Stimulated activated naive B cell treated with anti-CD40 and anti-IgM and Interleukin-4, amounts not matched to agents 10 μg/mL and 1 μg/mL and 100 μg/mL, for 72 hours (primary cell): Measurements from ENCODE around the gene NOXA1.
"Not testable (repeated sequence)": the region's sequence is repeated elsewhere in the genome, so short reads cannot be mapped to it uniquely, and the experiment has no call there.

Experiments used
- ATAC-seq, 2 donors: fragments of 150-1000 bp; cut with Tn5 transposase; replicated peaks; 2 replicates each; pipeline ENCODE4 v1.10.0; 2021; ENCODE audit warnings: moderate library complexity in 1 of 2
- DNase-seq: peaks from one replicate; pipeline ENCODE4 v3.0.0; 2021
- H3K27ac Mint-ChIP-seq: one replicate; pipeline ENCODE4 v1.8.0; 2022; ENCODE audit warnings: mild to moderate bottlenecking, mixed read lengths
- H3K27me3 Mint-ChIP-seq, 2 donors: one replicate each; pipeline ENCODE4 v1.8.0; 2022; ENCODE audit warnings: mixed read lengths in 2 of 2
- H3K36me3 Mint-ChIP-seq, 2 donors: one replicate each; pipeline ENCODE4 v1.8.0; 2022; ENCODE audit warnings: mixed read lengths in 2 of 2, mild to moderate bottlenecking in 1 of 2
- H3K4me1 Mint-ChIP-seq, 2 donors: one replicate each; pipeline ENCODE4 v1.8.0; 2022; ENCODE audit warnings: mixed read lengths in 2 of 2, mild to moderate bottlenecking in 1 of 2
- H3K4me3 Mint-ChIP-seq, 2 donors: one replicate each; pipeline ENCODE4 v1.8.0; 2022; ENCODE audit warnings: mild to moderate bottlenecking in 2 of 2, mixed read lengths in 2 of 2, moderate library complexity in 1 of 2
- H3K9me3 Mint-ChIP-seq, 2 donors: one replicate each; pipeline ENCODE4 v1.8.0; 2022; ENCODE audit warnings: mixed read lengths in 2 of 2, mild to moderate bottlenecking in 1 of 2

Gene NOXA1

DNA sequence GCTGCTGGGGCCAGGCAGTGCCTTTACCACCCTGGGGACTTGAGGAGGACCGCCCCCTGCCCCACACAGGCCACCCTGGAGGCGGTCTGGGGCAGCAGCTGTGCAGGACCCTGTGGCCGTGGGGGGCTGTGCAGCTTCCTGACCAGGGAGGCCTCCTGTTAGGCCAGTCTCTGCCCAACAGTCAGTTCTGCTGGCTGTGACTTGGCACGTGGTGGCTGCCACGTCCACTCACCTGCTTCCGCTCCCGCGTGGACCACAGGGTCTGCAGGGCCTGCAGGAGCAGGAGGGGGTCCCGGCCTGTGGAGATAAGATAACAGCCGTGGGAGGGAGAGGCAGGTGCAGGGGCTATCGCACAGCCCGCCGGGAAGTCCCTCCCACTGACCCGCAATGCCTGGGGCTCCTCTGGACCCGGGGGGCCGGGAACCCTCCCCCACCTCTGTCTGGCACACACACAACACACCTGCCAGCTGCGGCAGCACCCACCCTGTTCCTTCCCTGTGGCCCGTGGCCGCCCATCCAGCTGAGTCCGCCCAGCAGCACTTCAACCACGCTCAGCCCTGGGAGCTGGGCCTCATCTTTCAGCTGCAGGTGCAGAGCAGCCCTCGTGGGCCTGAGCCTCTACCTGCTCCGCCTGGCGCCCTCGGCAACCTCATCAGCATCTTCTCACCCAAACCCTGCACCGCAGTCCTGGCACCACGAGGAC is 40.0 kb upstream of the NOXA1 start:
- ATAC-seq = no peak
- no peaks in the 10 kb centered on the region for H3K9me3 Mint-ChIP-seq
- no peaks in the 10 kb centered on the region for H3K27me3 Mint-ChIP-seq
- no peak overlapping the region for H3K4me3 Mint-ChIP-seq
- DNase-seq = no peak
- no peak overlapping the region for H3K27ac Mint-ChIP-seq
- H3K36me3 Mint-ChIP-seq = peaks cover 1 to 5% of the 10 kb centered on the region in 2 donors
- H3K4me1 Mint-ChIP-seq = peaks cover 4 to 6% of the 10 kb centered on the region in 2 donors

DNA sequence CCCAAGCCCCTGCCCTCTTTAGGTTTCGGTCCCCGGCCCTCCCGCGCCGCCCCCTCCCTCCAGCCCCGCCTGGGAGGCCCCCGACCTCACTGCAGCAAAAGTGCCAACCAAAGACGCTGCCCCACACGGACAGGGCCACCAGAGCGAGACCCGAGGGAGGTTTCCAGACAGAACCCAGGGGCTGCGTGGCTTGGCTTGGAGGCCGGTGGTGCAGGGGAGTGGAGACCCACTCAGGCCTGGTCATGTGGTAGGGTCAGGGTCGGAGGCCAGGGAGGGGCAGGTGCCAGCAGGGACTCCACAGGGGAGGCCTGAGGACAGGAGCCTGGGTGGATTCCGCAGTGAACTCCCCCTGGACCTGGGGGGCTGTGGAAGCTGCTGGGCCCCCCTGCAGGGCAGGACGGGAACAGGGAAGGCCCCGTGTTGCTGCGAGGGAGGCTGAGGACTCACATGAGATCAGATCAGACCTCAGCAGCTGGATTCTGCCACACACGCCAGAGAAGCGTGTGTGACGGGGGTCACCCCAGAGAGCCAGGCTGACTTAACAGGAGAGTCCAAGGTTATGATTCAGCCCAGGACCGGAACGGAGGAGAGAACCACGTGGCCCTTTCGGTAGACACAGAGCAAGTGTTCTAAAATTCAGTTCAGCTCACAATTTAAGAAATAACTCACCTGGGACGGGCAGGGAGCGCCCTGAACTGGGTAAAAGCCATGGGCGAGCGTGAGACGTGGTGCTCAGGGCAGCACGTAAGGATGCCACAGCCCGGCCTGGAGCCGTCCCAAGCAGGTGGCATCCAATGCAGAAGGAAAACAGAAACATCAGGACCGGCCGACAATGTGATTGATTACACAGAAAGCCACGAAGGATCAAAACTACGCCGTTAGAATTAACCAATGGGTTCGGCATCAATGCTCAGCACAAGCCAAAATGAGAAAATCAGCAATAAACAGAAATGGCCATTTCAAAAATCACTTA is 39.1 kb upstream of the NOXA1 start:
- Mint-ChIP-seq H3K4me3 (no peak overlapping the region), H3K27ac (no peak overlapping the region), H3K9me3 (no peaks in the 10 kb centered on the region), H3K27me3 (no peaks in the 10 kb centered on the region), H3K36me3 (peaks cover 0 to 3% of the 10 kb centered on the region in 2 donors), H3K4me1 (peaks cover 4 to 6% of the 10 kb centered on the region in 2 donors)
- ATAC-seq (no peak), DNase-seq (no peak)

DNA sequence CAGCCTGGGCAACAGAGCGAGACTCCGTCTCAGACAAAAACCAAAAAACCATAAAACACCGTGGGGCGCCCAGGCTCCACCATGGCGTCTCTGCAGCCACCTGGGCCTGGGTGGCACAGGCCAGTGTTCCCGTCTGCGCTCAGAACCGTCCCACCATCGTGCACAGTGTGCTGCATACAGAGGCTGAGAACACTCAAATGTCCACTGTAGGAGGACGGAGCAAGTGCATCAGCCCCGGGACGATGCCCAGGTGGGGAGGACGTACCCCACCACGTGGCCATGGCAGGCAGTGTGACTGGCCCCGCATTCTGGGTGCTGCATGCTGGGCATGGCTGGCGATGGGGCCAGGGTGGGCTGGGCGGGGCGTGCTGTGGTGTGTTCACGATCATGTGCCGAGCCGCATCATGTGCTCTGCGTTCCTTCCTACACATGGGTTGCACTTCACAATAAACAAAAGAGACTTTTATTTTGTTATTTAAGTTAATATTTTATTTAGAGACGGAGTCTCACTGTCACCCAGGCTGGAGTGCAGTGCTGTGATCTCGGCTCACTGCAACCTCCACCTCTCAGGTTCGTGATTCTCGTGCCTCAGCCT is 38.0 kb upstream of the NOXA1 start:
- peaks cover 4 to 6% of the 10 kb centered on the region in 2 donors for H3K4me1 Mint-ChIP-seq
- no peaks in the 10 kb centered on the region for H3K9me3 Mint-ChIP-seq
- ATAC-seq (no peak), DNase-seq (no peak)
- no peak overlapping the region for H3K4me3 Mint-ChIP-seq
- peaks cover 5% of the 10 kb centered on the region in 2 donors for H3K36me3 Mint-ChIP-seq
- H3K27me3 Mint-ChIP-seq = no peaks in the 10 kb centered on the region
- H3K27ac Mint-ChIP-seq = no peak overlapping the region

GRCh38 chr9:137386507-137387113 is 36.6 kb upstream of the NOXA1 start:
- H3K27me3 Mint-ChIP-seq, H3K4me3 Mint-ChIP-seq, H3K4me1 Mint-ChIP-seq, ATAC-seq, H3K27ac Mint-ChIP-seq, DNase-seq, H3K36me3 Mint-ChIP-seq, H3K9me3 Mint-ChIP-seq: not testable (repeated sequence)

DNA sequence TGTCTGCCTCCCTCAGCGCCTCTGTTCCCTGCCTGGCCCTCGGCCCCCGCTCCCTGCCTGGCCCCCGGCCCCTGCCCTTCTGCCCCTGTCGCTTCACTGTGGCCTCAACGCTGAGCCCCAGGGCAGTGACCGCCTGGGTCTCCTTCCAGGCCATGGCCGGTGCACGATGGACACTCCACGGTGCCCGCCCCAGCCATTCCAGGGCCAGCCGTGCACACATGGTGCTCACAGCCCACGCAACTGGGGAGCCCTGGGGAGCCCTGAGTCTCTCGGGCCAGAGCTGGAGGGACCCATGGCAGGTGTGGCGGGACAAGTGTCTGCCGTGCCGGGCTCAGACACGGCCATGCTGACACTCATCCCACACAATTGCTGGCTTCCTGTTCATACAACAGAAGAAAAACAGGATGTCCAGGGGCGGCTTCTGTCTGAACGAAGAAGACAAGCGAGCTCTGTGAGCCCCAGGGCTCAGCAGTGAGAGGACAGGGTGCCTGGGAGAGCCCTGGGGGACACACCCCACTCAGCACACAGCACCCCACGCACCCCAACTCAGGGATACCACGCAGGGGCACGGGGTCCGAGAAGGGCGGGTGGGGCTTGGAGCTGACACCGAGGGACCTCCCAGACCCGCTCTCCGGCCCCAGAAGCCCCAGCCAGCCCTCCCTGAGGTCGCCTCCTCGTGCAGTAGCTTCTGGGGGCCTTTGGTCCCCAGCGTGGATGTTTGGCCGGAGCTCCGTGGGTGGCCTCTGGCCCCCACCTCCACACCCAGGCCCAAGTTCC is 35.9 kb upstream of the NOXA1 start:
- no peaks in the 10 kb centered on the region for H3K27me3 Mint-ChIP-seq
- H3K4me3 Mint-ChIP-seq = no peak overlapping the region
- H3K36me3 Mint-ChIP-seq = peaks cover 5 to 10% of the 10 kb centered on the region in 2 donors

DNA sequence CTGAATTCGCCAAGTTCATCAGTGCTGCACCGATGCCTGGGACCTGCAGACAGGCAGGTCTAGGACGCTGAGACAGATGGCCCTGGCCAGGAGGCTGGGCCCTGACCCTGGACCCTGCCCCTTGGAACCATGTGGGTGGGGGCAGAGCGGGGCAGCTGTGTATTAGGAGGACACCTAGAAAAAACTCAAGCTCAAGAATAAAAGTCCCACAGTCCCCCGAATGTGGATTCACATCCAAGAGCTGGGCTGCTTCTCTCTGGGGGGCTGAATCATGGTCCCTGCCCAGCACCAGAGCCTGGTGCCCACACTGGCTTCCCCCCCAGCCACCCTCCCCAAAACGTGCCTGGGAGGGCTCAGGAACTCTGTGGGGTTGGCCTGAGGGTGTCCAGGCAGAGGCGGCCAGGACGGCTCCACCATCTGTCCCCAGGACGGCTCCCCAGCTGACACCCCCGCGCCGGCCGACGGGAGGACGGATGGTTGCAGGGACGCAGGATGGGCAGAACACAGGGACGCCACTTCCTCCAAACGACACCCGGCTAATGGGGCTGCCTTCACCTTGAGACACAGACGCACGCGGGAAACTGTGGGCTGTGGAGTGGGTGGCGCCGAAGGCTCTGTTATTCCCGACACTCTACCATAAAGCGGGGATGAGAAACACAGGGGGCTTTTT is 35.2 kb upstream of the NOXA1 start:
- ATAC-seq = no peak
- Mint-ChIP-seq H3K27me3 (no peaks in the 10 kb centered on the region), H3K4me1 (peaks cover 5 to 10% of the 10 kb centered on the region in 2 donors), H3K9me3 (no peaks in the 10 kb centered on the region), H3K27ac (no peak overlapping the region), H3K4me3 (no peak overlapping the region), H3K36me3 (peaks cover 5 to 12% of the 10 kb centered on the region in 2 donors)
- DNase-seq = no peak

More for the DNA sequence above, 35.9 kb upstream of the NOXA1 start:
- no peak overlapping the region for H3K27ac Mint-ChIP-seq
- no peaks in the 10 kb centered on the region for H3K9me3 Mint-ChIP-seq
- ATAC-seq (peak; percentile 62 to 64), DNase-seq (no peak)
- H3K4me1 Mint-ChIP-seq = peaks cover 5 to 10% of the 10 kb centered on the region in 2 donors

- Mint-ChIP-seq H3K27ac (no peak overlapping the region), H3K4me3 (no peak overlapping the region), H3K36me3 (peaks cover 5 to 10% of the 10 kb centered on the region in 2 donors), H3K9me3 (no peaks in the 10 kb centered on the region), H3K27me3 (no peaks in the 10 kb centered on the region), H3K4me1 (peaks cover 3 to 10% of the 10 kb centered on the region in 2 donors)
- ATAC-seq = no peak
- no peak for DNase-seq
Observed at GRCh38 chr9:137388589-137389427, 34.4 kb upstream of the NOXA1 start.

GRCh38 chr9:137389428-137389746 is 33.8 kb upstream of the NOXA1 start:
- Mint-ChIP-seq H3K9me3 (no peaks in the 10 kb centered on the region), H3K27me3 (no peaks in the 10 kb centered on the region), H3K4me1 (peaks cover 3 to 10% of the 10 kb centered on the region in 2 donors), H3K36me3 (peaks cover 5 to 10% of the 10 kb centered on the region in 2 donors), H3K4me3 (no peak overlapping the region), H3K27ac (no peak overlapping the region)
- no peak for ATAC-seq
- DNase-seq = no peak

DNA sequence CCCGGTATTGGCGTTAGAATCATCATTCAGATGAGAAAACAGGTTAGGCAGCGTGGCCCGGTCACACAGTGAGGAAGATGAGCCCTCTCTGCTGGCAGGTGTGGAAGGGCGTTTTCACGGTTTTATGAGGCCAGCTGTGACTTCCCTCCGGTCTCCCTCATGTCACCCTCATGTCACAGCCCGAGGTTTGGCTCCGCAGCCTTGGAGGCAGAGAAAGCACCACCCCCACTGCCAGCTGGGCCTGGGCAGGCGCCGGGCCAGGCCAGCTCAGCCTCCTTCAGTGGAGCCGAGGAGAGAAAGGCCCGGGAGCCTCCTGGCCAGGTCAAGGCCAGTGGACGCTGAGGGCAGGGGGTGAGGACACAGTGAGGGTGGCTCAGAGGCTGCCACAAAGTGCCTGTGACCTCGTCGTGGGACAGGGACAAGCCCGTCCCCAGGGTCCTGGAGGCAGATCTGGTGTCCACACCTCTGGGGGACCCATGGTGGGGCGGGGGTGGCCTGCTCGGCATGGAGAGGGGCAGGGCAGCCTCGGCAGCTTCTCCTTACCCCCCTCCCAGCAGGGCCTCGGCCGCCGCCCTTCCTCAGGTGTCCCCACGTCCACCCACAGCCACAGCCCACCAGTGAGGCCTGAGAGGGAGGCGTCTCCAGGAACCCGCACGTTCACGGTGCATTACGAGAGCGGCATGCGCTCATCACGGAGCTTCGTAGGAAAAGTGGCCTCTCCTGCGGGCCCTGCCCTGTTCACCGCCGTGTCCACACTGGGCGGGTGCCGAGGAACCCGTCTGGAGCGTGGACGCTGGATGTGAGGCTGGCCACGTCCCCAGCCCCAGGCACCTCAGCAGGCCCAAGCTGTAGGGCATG is 32.4 kb upstream of the NOXA1 start:
- Mint-ChIP-seq H3K36me3 (peaks cover 5 to 10% of the 10 kb centered on the region in 2 donors), H3K27me3 (no peaks in the 10 kb centered on the region), H3K27ac (no peak overlapping the region), H3K9me3 (no peaks in the 10 kb centered on the region), H3K4me1 (peaks cover 3 to 10% of the 10 kb centered on the region in 2 donors), H3K4me3 (no peak overlapping the region)
- DNase-seq (no peak), ATAC-seq (peak; percentile 33 to 51)

GRCh38 chr9:137391411-137391754 is 31.8 kb upstream of the NOXA1 start:
- Mint-ChIP-seq H3K27me3 (no peaks in the 10 kb centered on the region), H3K9me3 (no peaks in the 10 kb centered on the region)

DNA sequence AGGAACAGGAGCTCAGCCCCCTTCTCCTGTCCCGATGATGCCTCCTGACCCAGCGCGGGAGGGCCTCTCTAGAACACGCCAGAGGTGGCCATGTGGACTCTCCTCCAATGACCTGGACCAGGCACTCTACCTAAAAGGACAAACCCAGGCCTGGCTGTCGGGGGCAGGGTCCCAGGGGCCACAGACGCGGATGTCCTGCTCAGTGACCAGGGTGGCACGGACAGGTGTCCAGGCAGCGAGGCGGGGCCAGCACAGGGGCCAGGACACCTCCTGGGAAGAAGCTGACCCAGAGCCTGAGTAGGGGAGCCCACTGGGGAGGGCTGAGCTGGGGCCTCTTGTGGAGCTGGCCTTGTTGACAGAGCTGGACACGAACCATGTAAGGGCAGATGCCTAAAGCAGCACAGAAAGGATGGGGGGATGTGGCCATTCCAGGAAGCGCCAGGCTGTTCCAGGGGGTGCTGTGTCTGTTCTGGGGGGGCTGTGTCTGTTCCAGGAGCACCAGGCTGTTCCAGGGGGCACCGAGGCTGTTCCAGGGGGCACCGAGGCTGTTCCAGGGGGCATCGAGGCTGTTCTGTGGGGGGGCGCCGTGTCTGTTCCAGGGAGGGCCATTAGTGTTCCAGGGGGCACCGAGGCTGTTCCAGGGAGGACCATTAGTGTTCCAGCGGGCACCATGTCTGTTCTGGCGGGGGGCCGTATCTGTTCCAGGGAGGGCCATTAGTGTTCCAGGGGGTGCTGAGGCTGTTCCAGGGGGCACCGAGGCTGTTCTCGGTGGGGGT is 30.8 kb upstream of the NOXA1 start:
- Mint-ChIP-seq H3K27ac (no peak overlapping the region), H3K9me3 (peaks cover 0 to 2% of the 10 kb centered on the region in 2 donors), H3K4me1 (peaks cover 4 to 10% of the 10 kb centered on the region in 2 donors), H3K4me3 (no peak overlapping the region), H3K27me3 (no peaks in the 10 kb centered on the region), H3K36me3 (peaks cover 9 to 18% of the 10 kb centered on the region in 2 donors)
- ATAC-seq = no peak
- no peak for DNase-seq

More at GRCh38 chr9:137391411-137391754, 31.8 kb upstream of the NOXA1 start:
- Mint-ChIP-seq H3K36me3 (peaks cover 5 to 12% of the 10 kb centered on the region in 2 donors), H3K4me1 (peaks cover 3 to 10% of the 10 kb centered on the region in 2 donors), H3K4me3 (no peak overlapping the region), H3K27ac (no peak overlapping the region)
- no peak for DNase-seq
- ATAC-seq = no peak
